Upper lobe of left lung (tissue), 4 donors: ENCODE data around the gene SIGLEC9.

Experiments
- EP300 ChIP-seq, 4 donors: sonication (generic); formaldehyde crosslinking; IDR thresholded peaks; one replicate each; pipeline ENCODE4 v1.5.1; 2017; ENCODE audit warnings: antibody characterized with exemption in 4 of 4, control low read depth in 2 of 4
- POLR2A ChIP-seq, 4 donors: fragments of 450-650 bp; IDR thresholded peaks; one replicate each; pipeline ENCODE4 v1.5.1; 2016 to 2017; ENCODE audit warnings: antibody characterized with exemption in 4 of 4, mild to moderate bottlenecking in 2 of 4
- POLR2AphosphoS5 ChIP-seq, 2 donors: sonication (generic); formaldehyde crosslinking; IDR thresholded peaks; one replicate each; pipeline ENCODE4 v1.5.1; 2017; ENCODE audit warnings: antibody characterized with exemption in 2 of 2
- TF ChIP-seq, protein P1 (sequence below), 6 experiments: fragments of 450-650 bp in 4 of 6; fragments of 200-600 bp in 2 of 6; sonication (generic) in 2 of 6; IDR thresholded peaks; one replicate each; pipeline ENCODE4 v1.5.1; 2016 to 2019; ENCODE audit warnings: antibody characterized with exemption in 6 of 6

- TF ChIP-seq, protein P1, sequence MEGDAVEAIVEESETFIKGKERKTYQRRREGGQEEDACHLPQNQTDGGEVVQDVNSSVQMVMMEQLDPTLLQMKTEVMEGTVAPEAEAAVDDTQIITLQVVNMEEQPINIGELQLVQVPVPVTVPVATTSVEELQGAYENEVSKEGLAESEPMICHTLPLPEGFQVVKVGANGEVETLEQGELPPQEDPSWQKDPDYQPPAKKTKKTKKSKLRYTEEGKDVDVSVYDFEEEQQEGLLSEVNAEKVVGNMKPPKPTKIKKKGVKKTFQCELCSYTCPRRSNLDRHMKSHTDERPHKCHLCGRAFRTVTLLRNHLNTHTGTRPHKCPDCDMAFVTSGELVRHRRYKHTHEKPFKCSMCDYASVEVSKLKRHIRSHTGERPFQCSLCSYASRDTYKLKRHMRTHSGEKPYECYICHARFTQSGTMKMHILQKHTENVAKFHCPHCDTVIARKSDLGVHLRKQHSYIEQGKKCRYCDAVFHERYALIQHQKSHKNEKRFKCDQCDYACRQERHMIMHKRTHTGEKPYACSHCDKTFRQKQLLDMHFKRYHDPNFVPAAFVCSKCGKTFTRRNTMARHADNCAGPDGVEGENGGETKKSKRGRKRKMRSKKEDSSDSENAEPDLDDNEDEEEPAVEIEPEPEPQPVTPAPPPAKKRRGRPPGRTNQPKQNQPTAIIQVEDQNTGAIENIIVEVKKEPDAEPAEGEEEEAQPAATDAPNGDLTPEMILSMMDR (IDR thresholded peaks at IDR 0.05): no peak
- no peak for TF ChIP-seq POLR2A (IDR thresholded peaks at IDR 0.05)
- TF ChIP-seq POLR2AphosphoS5 (IDR thresholded peaks at IDR 0.05): no peak
- no peak for TF ChIP-seq EP300 (IDR thresholded peaks at IDR 0.05)
These were observed 28.1 kb upstream of the SIGLEC9 start for GRCh38 chr19:51096473-51097165.
